Measurements from ENCODE around the gene ZNF593. TPM values are rescaled to one million over a fixed set of nuclear protein-coding genes. Genes with fewer than 3 reads are reported as not detected.

The ZNF593 gene
- total RNA-seq, 4 donors from 2014 or later = 18.7 to 27.2 (median 26.9) TPM; not detected in 1

DNA sequence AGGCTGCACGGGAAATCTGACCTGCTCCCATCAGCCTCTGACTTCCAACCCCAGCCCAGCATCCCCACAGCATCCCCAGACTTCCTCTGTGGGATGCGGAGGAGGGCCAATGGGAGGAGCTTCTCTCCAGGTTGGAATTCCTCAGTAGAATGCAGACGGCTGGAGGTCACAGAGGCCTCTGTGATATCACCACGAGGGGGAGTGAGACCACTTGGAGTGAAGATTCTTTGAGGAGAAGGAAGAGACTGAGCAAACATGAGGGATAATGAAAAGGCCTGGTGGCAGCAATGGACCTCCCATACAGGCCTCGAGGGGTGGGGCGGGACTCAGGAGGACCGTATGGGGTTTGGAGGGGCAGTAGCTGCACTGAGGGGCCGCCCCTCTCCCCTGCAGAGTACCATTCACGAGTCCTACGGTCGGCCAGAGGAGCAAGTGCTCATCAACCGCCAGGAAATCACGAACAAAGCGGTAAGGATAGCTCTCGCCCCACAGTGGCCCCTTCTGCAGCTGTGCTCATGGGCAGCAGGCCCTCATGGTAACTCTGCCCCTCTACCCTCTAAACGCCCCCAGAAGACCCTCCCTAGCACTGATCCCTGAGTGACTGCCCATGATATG, 20.8 kb downstream of the ZNF593 start, which contains the start of gene CATSPER4:
CATSPER4 (plus strand) TSS at position 230 of the 615 bp plus-strand sequence; CDS start at position 256, 26 bp downstream.
- Histone ChIP-seq H3K4me3 (no peak within 1 kb of the TSS), H3K9me3 (no peaks in the 10 kb centered on the region), H3K4me1 (no peaks in the 10 kb centered on the region), H3K27ac (no peak within 1 kb of the TSS), H3K27me3 (no peaks in the 10 kb centered on the region), H3K36me3 (no peaks in the 10 kb centered on the region)
- no peak for DNase-seq
- in situ Hi-C loops (cut with MboI; ENCODE audit: low pct_ligation_motif_present in 1 of 4, low pct_unique_long_range_greater_than_20kb in 1 of 4, low sequenced_read_pairs in 3 of 4) = no loop called here
- 59% methylated on average over 16 of the region's 16 CpGs; no CpG with 5 or more reads in 1 of the 2 donors for WGBS, 2 donors (ENCODE audit: low coverage in 1 of 2)
- intact Hi-C loops (cut with DNase I; ENCODE audit: low total_unique reads) = no loop called here
- TF ChIP-seq EP300 (IDR thresholded peaks at IDR 0.05; ENCODE audit: low read depth) = no peak
- TF ChIP-seq, protein P1, sequence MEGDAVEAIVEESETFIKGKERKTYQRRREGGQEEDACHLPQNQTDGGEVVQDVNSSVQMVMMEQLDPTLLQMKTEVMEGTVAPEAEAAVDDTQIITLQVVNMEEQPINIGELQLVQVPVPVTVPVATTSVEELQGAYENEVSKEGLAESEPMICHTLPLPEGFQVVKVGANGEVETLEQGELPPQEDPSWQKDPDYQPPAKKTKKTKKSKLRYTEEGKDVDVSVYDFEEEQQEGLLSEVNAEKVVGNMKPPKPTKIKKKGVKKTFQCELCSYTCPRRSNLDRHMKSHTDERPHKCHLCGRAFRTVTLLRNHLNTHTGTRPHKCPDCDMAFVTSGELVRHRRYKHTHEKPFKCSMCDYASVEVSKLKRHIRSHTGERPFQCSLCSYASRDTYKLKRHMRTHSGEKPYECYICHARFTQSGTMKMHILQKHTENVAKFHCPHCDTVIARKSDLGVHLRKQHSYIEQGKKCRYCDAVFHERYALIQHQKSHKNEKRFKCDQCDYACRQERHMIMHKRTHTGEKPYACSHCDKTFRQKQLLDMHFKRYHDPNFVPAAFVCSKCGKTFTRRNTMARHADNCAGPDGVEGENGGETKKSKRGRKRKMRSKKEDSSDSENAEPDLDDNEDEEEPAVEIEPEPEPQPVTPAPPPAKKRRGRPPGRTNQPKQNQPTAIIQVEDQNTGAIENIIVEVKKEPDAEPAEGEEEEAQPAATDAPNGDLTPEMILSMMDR (IDR thresholded peaks at IDR 0.05) = peak in 2 of 5 experiments; percentile 7 to 13

DNA sequence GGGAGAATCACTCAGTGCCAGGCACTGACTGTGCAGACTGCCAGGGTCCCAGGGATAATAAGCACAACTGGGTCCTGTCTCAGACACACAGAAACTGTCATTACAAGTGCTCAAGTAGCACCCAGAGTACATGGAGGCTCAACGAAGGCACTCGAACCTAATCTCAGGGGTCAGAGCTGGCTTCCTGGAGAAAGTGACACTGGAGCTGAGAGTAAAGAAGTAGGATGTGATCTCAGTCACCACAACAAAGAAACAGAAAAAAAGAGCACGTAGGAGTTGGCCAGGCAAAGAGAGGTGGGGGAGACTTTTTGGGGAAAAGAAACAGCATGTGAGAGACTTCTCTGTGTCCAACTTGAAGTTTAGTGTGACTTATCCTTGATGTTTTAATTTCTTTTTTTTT, 22.0 kb downstream of the ZNF593 start:
- no peak for DNase-seq
- TF ChIP-seq, protein P1 (IDR thresholded peaks at IDR 0.05) = no peak
- TF ChIP-seq POLR2A (IDR thresholded peaks at IDR 0.05) (no peak), POLR2AphosphoS5 (IDR thresholded peaks at IDR 0.05) (no peak), EP300 (IDR thresholded peaks at IDR 0.05; ENCODE audit: low read depth) (no peak)
- in situ Hi-C loops (cut with MboI; ENCODE audit: low pct_ligation_motif_present in 1 of 4, low pct_unique_long_range_greater_than_20kb in 1 of 4, low sequenced_read_pairs in 3 of 4) = no loop called here
- 47 to 88% methylated on average over 1 to 3 of the region's 3 CpGs for WGBS, 2 donors (ENCODE audit: low coverage in 1 of 2)
- Histone ChIP-seq H3K27me3 (no peaks in the 10 kb centered on the region), H3K4me3 (no peak overlapping the region), H3K27ac (no peak overlapping the region), H3K36me3 (no peaks in the 10 kb centered on the region), H3K9me3 (no peaks in the 10 kb centered on the region), H3K4me1 (no peaks in the 10 kb centered on the region)
- intact Hi-C loops (cut with DNase I; ENCODE audit: low total_unique reads) = no loop called here

DNA sequence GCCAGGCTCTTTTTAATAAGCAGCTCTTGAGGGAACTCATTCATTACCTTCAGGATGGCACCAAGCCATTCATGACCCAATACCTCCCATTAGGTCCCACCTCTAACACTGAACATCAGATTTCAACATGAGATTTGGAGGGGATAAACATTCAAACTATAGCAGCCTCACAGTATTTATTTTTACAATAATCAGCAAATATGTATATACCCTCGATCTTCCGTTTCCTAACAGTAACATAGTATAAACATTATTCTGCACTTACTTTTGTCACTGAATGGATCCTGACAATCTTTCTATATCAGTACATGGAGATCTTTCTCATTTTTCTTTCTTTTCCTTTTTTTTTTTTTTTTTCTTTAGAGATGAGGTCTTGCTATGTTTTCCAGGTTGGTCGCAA, 26.1 kb downstream of the ZNF593 start:
- no peaks in the 10 kb centered on the region for H3K9me3 ChIP-seq
- H3K4me1 ChIP-seq = no peaks in the 10 kb centered on the region
- intact Hi-C loops (cut with DNase I; ENCODE audit: low total_unique reads) (no loop called here), in situ Hi-C loops (cut with MboI; ENCODE audit: low pct_ligation_motif_present in 1 of 4, low pct_unique_long_range_greater_than_20kb in 1 of 4, low sequenced_read_pairs in 3 of 4) (no loop called here)
- no peak for TF ChIP-seq POLR2A (IDR thresholded peaks at IDR 0.05)
- TF ChIP-seq, protein P1 (IDR thresholded peaks at IDR 0.05) = no peak
- no peak for TF ChIP-seq EP300 (IDR thresholded peaks at IDR 0.05; ENCODE audit: low read depth)
- TF ChIP-seq POLR2AphosphoS5 (IDR thresholded peaks at IDR 0.05) = no peak
- H3K4me3 ChIP-seq = no peak overlapping the region
- DNase-seq = no peak
- H3K27ac ChIP-seq = no peak overlapping the region
- 68 to 96% methylated on average over 3 of the region's 3 CpGs for WGBS, 2 donors (ENCODE audit: low coverage in 1 of 2)
- H3K36me3 ChIP-seq = no peaks in the 10 kb centered on the region
- H3K27me3 ChIP-seq = no peaks in the 10 kb centered on the region

DNA sequence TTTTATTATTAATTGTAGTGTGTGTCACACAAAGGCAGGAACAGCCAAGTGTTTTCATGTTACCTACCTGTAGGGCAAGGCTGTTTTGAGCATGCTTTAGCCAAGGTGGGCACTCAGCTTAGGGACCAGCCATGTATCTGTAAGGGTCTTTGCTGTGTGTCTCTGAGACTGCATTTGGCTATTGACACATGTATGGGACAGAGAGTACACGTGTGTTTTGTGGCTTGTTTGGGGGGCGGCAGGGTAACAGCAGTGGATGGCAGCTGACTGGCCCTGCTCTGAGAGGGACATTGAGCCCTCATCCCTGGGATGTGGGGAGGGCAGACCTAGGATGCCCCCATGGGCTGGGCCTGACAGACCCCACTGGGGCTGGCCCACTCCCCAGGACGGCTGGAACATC, 27.6 kb downstream of the ZNF593 start:
- in situ Hi-C loops (cut with MboI; ENCODE audit: low pct_ligation_motif_present in 1 of 4, low pct_unique_long_range_greater_than_20kb in 1 of 4, low sequenced_read_pairs in 3 of 4) = no loop called here

More for the DNA sequence above, 27.6 kb downstream of the ZNF593 start:
- Histone ChIP-seq H3K36me3 (no peaks in the 10 kb centered on the region), H3K4me3 (no peak overlapping the region), H3K27me3 (no peaks in the 10 kb centered on the region), H3K9me3 (no peaks in the 10 kb centered on the region), H3K4me1 (no peaks in the 10 kb centered on the region), H3K27ac (no peak overlapping the region)
- intact Hi-C loops (cut with DNase I; ENCODE audit: low total_unique reads) = no loop called here
- 87% methylated on average over 3 of the region's 3 CpGs; no CpG with 5 or more reads in 1 of the 2 donors for WGBS, 2 donors (ENCODE audit: low coverage in 1 of 2)
- TF ChIP-seq POLR2A (IDR thresholded peaks at IDR 0.05) (no peak), POLR2AphosphoS5 (IDR thresholded peaks at IDR 0.05) (no peak), EP300 (IDR thresholded peaks at IDR 0.05; ENCODE audit: low read depth) (no peak)
- TF ChIP-seq, protein P1 (IDR thresholded peaks at IDR 0.05) = no peak
- no peak for DNase-seq

Data from transverse colon (tissue), 4 donors.